HepG2 (cell line): Measurements from ENCODE around the gene EIF5A. TPM values are rescaled to one million over a fixed set of nuclear protein-coding genes. Genes with fewer than 3 reads are reported as not detected.

Experiments
- ATF5 ChIP-seq: sonication (generic); formaldehyde crosslinking; IDR thresholded peaks from 2 replicates; pipeline ENCODE4 v1.4.0; 2020; ENCODE audit warnings: mild to moderate bottlenecking, low read depth, missing genetic modification reagents
- CBX5 ChIP-seq: sonication (generic); formaldehyde crosslinking; IDR thresholded peaks from 2 replicates; pipeline ENCODE4 v1.4.0; 2020; ENCODE audit warnings: missing genetic modification reagents, borderline replicate concordance
- EP300 ChIP-seq, 3 experiments: sonication (generic) in 1 of 3; formaldehyde crosslinking in 1 of 3; IDR thresholded peaks; 2 replicates each; pipeline versions ENCODE4 v1.5.1 to v1.6.1; 2011 to 2020; ENCODE audit warnings: low read depth in 2 of 3, low read length in 2 of 3, borderline replicate concordance in 1 of 3, improper control_type of control experiment in 1 of 3, mild to moderate bottlenecking in 1 of 3, missing genetic modification reagents in 1 of 3, moderate library complexity in 1 of 3
- ERF ChIP-seq: IDR thresholded peaks from 2 replicates; pipeline ENCODE4 v1.6.1; 2018; ENCODE audit warnings: missing biosample characterization, missing genetic modification reagents
- ETV5 ChIP-seq: IDR thresholded peaks from 2 replicates; pipeline ENCODE4 v1.6.1; 2018; ENCODE audit warnings: missing biosample characterization, missing genetic modification reagents, inconsistent platforms, borderline replicate concordance
- GABPB1 ChIP-seq: IDR thresholded peaks from 2 replicates; pipeline ENCODE4 v1.6.1; 2016; ENCODE audit warnings: mild to moderate bottlenecking, missing genetic modification reagents, moderate library complexity, missing compliant biosample characterization
- GTF2F1 ChIP-seq: fragments of 150-350 bp; IDR thresholded peaks from 2 replicates; pipeline ENCODE4 v1.6.1; 2014; ENCODE audit warnings: low read length
- HMGXB4 ChIP-seq, 2 experiments: sonication (generic) in 1 of 2; formaldehyde crosslinking in 1 of 2; IDR thresholded peaks; 2 replicates each; pipeline versions ENCODE4 v1.4.0 to v1.6.1; 2018 to 2020; ENCODE audit warnings: missing genetic modification reagents in 2 of 2, borderline replicate concordance in 1 of 2, low read depth in 1 of 2, mild to moderate bottlenecking in 1 of 2, missing biosample characterization in 1 of 2
- HOXD1 ChIP-seq: sonication (generic); formaldehyde crosslinking; IDR thresholded peaks from 2 replicates; pipeline ENCODE4 v1.5.0; 2020; ENCODE audit warnings: missing genetic modification reagents
- KDM4B ChIP-seq: sonication (generic); formaldehyde crosslinking; IDR thresholded peaks from 2 replicates; pipeline ENCODE4 v1.4.0; 2020; ENCODE audit warnings: missing genetic modification reagents
- LCORL ChIP-seq, 2 experiments: fragments of 450-650 bp in 1 of 2; sonication (generic) in 1 of 2; formaldehyde crosslinking in 1 of 2; IDR thresholded peaks; 2 replicates each; pipeline versions ENCODE4 v1.5.0 to v1.6.1; 2017 to 2020; ENCODE audit warnings: antibody characterized with exemption in 1 of 2, missing genetic modification reagents in 1 of 2
- MYPOP ChIP-seq: sonication (generic); formaldehyde crosslinking; IDR thresholded peaks from 2 replicates; pipeline ENCODE4 v1.8.1; 2023; ENCODE audit warnings: mild to moderate bottlenecking, moderate library complexity, missing genetic modification reagents
- POGK ChIP-seq: sonication (generic); formaldehyde crosslinking; conservative IDR thresholded peaks from 2 replicates; pipeline ENCODE4 v1.8.0; 2022; ENCODE audit warnings: mild to moderate bottlenecking, moderate library complexity, missing genetic modification reagents
- SSRP1 ChIP-seq: IDR thresholded peaks from 2 replicates; pipeline ENCODE4 v1.6.1; 2016; ENCODE audit warnings: control low read depth
- XRCC5 ChIP-seq: fragments of 200-400 bp; formaldehyde crosslinking; optimal IDR thresholded peaks from 2 replicates; pipeline ENCODE3; 2017; ENCODE audit warnings: mild to moderate bottlenecking, low read length
- ZNF740 ChIP-seq: sonication (generic); formaldehyde crosslinking; IDR thresholded peaks from 2 replicates; pipeline ENCODE4 v1.4.0; 2020; ENCODE audit warnings: missing genetic modification reagents
- ZNF770 ChIP-seq: sonication (generic); formaldehyde crosslinking; IDR thresholded peaks from 2 replicates; pipeline ENCODE4 v1.5.0; 2020; ENCODE audit warnings: mild to moderate bottlenecking, missing genetic modification reagents
- ZNF883 ChIP-seq: sonication (generic); formaldehyde crosslinking; IDR thresholded peaks from 2 replicates; pipeline ENCODE4 v1.5.1; 2020; ENCODE audit warnings: mild to moderate bottlenecking, missing genetic modification reagents; ENCODE audit errors: not compliant biosample characterization
- polyA plus RNA-seq, 8 experiments: library from polyadenylated mRNA; depleted of rRNA in 3 of 8; stranded (reverse) in 7 of 8; unstranded in 1 of 8; fragments of >200 nt; fragmentation: Illumina TruSeq in 4 of 8; extraction: Trizol in 4 of 8; gene quantifications; 2 replicates each; pipeline versions ENCODE4 v1.2.1 to v1.2.3, GENCODE V29; 2011 to 2016; ENCODE audit warnings: low read depth in 4 of 8, missing spikeins in 1 of 8, mixed read lengths in 1 of 8; ENCODE audit not compliant: insufficient read depth in 1 of 8
- total RNA-seq, 5 experiments: library from RNA; depleted of rRNA; stranded (reverse); fragments of >200 nt; fragmentation: Illumina TruSeq; extraction: Trizol; gene quantifications; 2 replicates each; pipeline ENCODE4 v1.2.3, GENCODE V29; 2016; ENCODE audit warnings: low read depth in 1 of 5

The EIF5A gene
- total and polyA plus RNA-seq, 2 of the 13 experiments (the other 11 are each of a cell fraction or from before 2014, with no cell fraction given): 319 to 337 TPM

- TF ChIP-seq ETV5 (CRISPR knock-in tag) (peak; percentile 34; the same call in 1 of the 2 replicates), ZNF883 (CRISPR knock-in tag) (no peak), CBX5 (CRISPR knock-in tag) (peak; percentile 45; the same call in 1 of the 2 replicates), LCORL (IDR thresholded peaks at IDR 0.05) (no peak), LCORL (CRISPR knock-in tag; IDR thresholded peaks at IDR 0.05) (peak; percentile 72), SSRP1 (CRISPR knock-in tag) (0 out of 2 replicates have a peak, but pooled peaks have one; percentile 73), GABPB1 (CRISPR knock-in tag) (peak; percentile 68), ERF (peak; percentile 73; the same call in 1 of the 2 replicates), ATF5 (CRISPR knock-in tag) (no peak), POGK (CRISPR knock-in tag) (0 out of 2 replicates have a peak, but pooled peaks have one; percentile 22), XRCC5 (peak; percentile 88), KDM4B (CRISPR knock-in tag) (0 out of 2 replicates have a peak, but pooled peaks have one; percentile 52), ZNF740 (CRISPR knock-in tag) (0 out of 2 replicates have a peak, but pooled peaks have one; percentile 41), EP300 (IDR thresholded peaks at IDR 0.05; ENCODE audit: low read depth in 2 of 2, low read length in 2 of 2) (no peak), EP300 (CRISPR knock-in tag; IDR thresholded peaks at IDR 0.05; ENCODE audit: borderline replicate concordance) (no peak), GTF2F1 (no peak), HOXD1 (CRISPR knock-in tag) (no peak), HMGXB4 (CRISPR knock-in tag; IDR thresholded peaks at IDR 0.05; ENCODE audit: borderline replicate concordance in 1 of 2, low read depth in 1 of 2) (peak; percentile 48 to 79; a peak in 3 of 4 replicates), ZNF770 (CRISPR knock-in tag) (peak; percentile 100), MYPOP (CRISPR knock-in tag) (no peak; the same call in 1 of the 2 replicates)
- TF ChIP-seq, all 625 proteins: peak for 93
These were observed 48.7 kb downstream of the EIF5A start (continued) for GRCh38 chr17:7356072-7356549.
